Breast epithelium (tissue), 3 donors: ENCODE data around the gene HIPK2.

ENCODE experiments used
- CTCF ChIP-seq, 3 donors: fragments of 450-650 bp; IDR thresholded peaks; one replicate each; pipeline ENCODE4 v1.5.1; 2016 to 2017; ENCODE audit warnings: antibody characterized with exemption in 3 of 3, mild to moderate bottlenecking in 3 of 3, moderate library complexity in 3 of 3
- POLR2A ChIP-seq: fragments of 450-650 bp; IDR thresholded peaks from one replicate; pipeline ENCODE4 v1.6.1; 2016; ENCODE audit warnings: antibody characterized with exemption, mild to moderate bottlenecking, moderate library complexity

DNA sequence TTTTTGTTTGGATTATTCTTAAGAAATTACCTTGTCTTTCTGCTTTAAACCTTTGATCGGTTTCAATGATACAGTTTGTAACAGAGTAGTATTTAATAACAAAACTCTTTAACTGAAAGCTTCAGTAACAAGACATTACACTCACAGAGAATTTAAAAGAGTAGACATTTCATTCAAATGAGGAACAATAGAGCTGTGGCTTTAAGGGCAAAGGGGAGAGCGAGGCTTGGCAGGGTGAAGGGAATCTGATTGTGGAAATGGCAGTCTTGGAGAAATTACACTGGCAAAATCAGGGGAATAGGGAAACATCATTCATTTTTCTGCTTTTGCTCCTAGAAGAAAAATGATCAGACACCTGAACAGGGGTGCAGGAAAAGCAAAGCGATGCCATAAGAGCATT, 5.1 kb upstream of the HIPK2 start:
- no peak for TF ChIP-seq POLR2A
- TF ChIP-seq CTCF (IDR thresholded peaks at IDR 0.05) = no peak
